ENCODE data around the gene SYTL3.

- no peak for TF ChIP-seq POLR2A (IDR thresholded peaks at IDR 0.05; ENCODE audit: low read depth, low read length)
- TF ChIP-seq TAF1 (IDR thresholded peaks at IDR 0.05; ENCODE audit: borderline replicate concordance, low read depth, low read length) = no peak
- TF ChIP-seq POLR2AphosphoS5 (IDR thresholded peaks at IDR 0.05; ENCODE audit: low read depth, low read length) = peak; percentile 49; the same call in 1 of the 2 replicates
Observed at GRCh38 chr6:158796353-158796752, 146.5 kb downstream of the SYTL3 start.

All from GM12892 (cell line).